Esophagus squamous epithelium (tissue), 5 donors: ENCODE data around the gene STON2. TPM values are rescaled to one million over a fixed set of nuclear protein-coding genes. Genes with fewer than 3 reads are reported as not detected.

Experiments
- DNase-seq: peaks from one replicate; lab custom pipeline; 2025; lab: John Stamatoyannopoulos, UW
- H3K27ac ChIP-seq, 4 donors: fragments of 200-600 bp; sonication (generic); one replicate each; pipeline ENCODE4 v1.5.1; 2016 to 2019; ENCODE audit warnings: mild to moderate bottlenecking in 1 of 4
- H3K27me3 ChIP-seq, 4 donors: fragments of 200-600 bp; sonication (generic); 1 replicate in 3 of 4; 2 replicates in 1 of 4; pipeline versions ENCODE4 v1.5.1 to v1.6.0; 2017 to 2021; ENCODE audit warnings: antibody characterized with exemption in 1 of 4
- H3K36me3 ChIP-seq, 3 donors: fragments of 200-600 bp; sonication (generic); one replicate each; pipeline ENCODE4 v1.5.1; 2016 to 2019
- H3K4me1 ChIP-seq, 3 donors: fragments of 200-600 bp; sonication (generic); one replicate each; pipeline ENCODE4 v1.5.1; 2017 to 2019
- H3K4me3 ChIP-seq, 4 donors: fragments of 200-600 bp; sonication (generic); 1 replicate in 3 of 4; 2 replicates in 1 of 4; pipeline ENCODE4 v1.5.1; 2016 to 2019; ENCODE audit warnings: mild to moderate bottlenecking in 2 of 4, moderate library complexity in 1 of 4
- H3K9me3 ChIP-seq, 3 donors: fragments of 200-600 bp; sonication (generic); one replicate each; pipeline ENCODE4 v1.5.1; 2016 to 2019
- CTCF ChIP-seq, 6 experiments: fragments of 450-650 bp in 4 of 6; fragments of 200-600 bp in 2 of 6; sonication (generic) in 2 of 6; IDR thresholded peaks; one replicate each; pipeline ENCODE4 v1.5.1; 2016 to 2019; ENCODE audit warnings: antibody characterized with exemption in 6 of 6, mild to moderate bottlenecking in 4 of 6, moderate library complexity in 4 of 6
- POLR2A ChIP-seq, 4 donors: fragments of 450-650 bp; IDR thresholded peaks; one replicate each; pipeline ENCODE4 v1.6.1; 2017; ENCODE audit warnings: antibody characterized with exemption in 4 of 4, mild to moderate bottlenecking in 4 of 4, moderate library complexity in 3 of 4
- WGBS, 2 donors: methylation state at CpG; one replicate each; pipeline ENCODE4 v1.1.5; 2018; 5-methylcytosine and 5-hydroxymethylcytosine counted together
- intact Hi-C: fragments of 100-400 bp; cut with DNase I; formaldehyde crosslinking; loops from one replicate; pipeline ENCODE4 v1.15.0; 2022
- small RNA-seq, 4 donors: library from RNA; depleted of rRNA; stranded (forward); fragments of <200 nt; gene quantifications; one replicate each; pipeline ENCODE3, GENCODE V24; 2016
- total RNA-seq, 4 donors: library from RNA; depleted of rRNA; stranded (reverse); fragments of >200 nt; gene quantifications; one replicate each; pipeline ENCODE4 v1.1.0, GENCODE V29; 2016
- donor health status: DM: yes; HTN: yes; CAD: no.

Gene STON2
- total RNA-seq, 4 donors from 2014 or later, result 58.7 to 71.6 (median 67.1) TPM

DNA sequence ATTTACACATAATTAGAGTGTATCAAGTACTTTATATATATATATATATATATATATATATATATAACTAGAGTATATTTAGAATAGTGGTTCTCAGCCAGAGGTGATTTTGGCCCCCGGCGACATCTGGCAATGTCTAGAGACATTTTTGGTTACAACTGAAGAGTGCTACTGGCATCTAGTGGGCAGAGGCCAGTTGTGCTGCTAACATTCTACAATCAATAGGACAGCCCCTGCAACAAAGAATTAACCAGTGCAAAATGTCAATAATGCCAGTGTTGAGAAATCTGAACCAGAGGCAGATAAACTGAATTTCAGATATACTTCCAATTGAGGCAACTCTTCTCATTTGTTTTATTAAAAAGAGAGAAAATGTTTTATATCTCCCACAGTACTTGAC lies 188.3 kb downstream of the STON2 start:
- no peaks in the 10 kb centered on the region for H3K9me3 ChIP-seq
- no peak overlapping the region for H3K4me3 ChIP-seq
- H3K36me3 ChIP-seq, result peaks cover 0 to 92% (median 12%) of the 10 kb centered on the region in 3 donors
- DNase-seq, result no peak
- TF ChIP-seq CTCF (IDR thresholded peaks at IDR 0.05), result peak in 3 of 6 experiments; percentile 10 to 28 (median 14)
- no peak for TF ChIP-seq POLR2A (IDR thresholded peaks at IDR 0.05)
- intact Hi-C loops, result no loop called here
- H3K27me3 ChIP-seq, result no peaks in the 10 kb centered on the region
- WGBS, 2 donors, result 33 to 48% methylated on average over 2 of the region's 2 CpGs
- H3K27ac ChIP-seq, result no peak overlapping the region
- H3K4me1 ChIP-seq, result peaks cover 0 to 11% (median 0%) of the 10 kb centered on the region in 3 donors

Small RNAs within 50 kb of the gene (small RNA-seq; reads per million reads assigned to genes)
- gene DYNLL1P1 (0 to 0.30 (median 0) reads per million in 4 donors), gene DYNLL1P2 (0 reads per million in 4 donors)

Other genes starting within 250 kb of the STON2 start
- 10 to 100 TPM; 18.7 to 25.7 (median 22.9) TPM for gene GTF2A1, start 179.4 kb downstream of the STON2 start, total RNA-seq
- 10 to 100 TPM; 19.0 to 38.3 (median 28.7) TPM for gene SEL1L, start 133.5 kb upstream of the STON2 start, total RNA-seq